Smooth muscle cell (in vitro differentiated cells): Measurements from ENCODE around the gene CFAP100. TPM values are rescaled to one million over a fixed set of nuclear protein-coding genes. Genes with fewer than 3 reads are reported as not detected.

Source experiments
- DNase-seq: peaks from one replicate; lab custom pipeline; 2025; ENCODE audit not compliant: unreplicated experiment; lab: John Stamatoyannopoulos, UW
- H2AFZ ChIP-seq: fragments of 200-600 bp; sonication (generic); 2 replicates; pipeline ENCODE4 v1.6.0; 2016; ENCODE audit warnings: antibody characterized with exemption, low read depth, mild to moderate bottlenecking
- H3F3A ChIP-seq: fragments of 200-600 bp; sonication (generic); 2 replicates; pipeline ENCODE4 v1.6.0; 2017; ENCODE audit warnings: antibody characterized with exemption, low read depth
- H3K27ac ChIP-seq: fragments of 200-600 bp; sonication (generic); 2 replicates; pipeline ENCODE4 v1.5.1; 2016; ENCODE audit warnings: low read depth, mild to moderate bottlenecking
- H3K27me3 ChIP-seq: fragments of 200-600 bp; sonication (generic); 2 replicates; pipeline ENCODE4 v1.6.1; 2016; ENCODE audit warnings: low read depth, mild to moderate bottlenecking
- H3K36me3 ChIP-seq: fragments of 200-600 bp; sonication (generic); 2 replicates; pipeline ENCODE4 v1.5.1; 2016; ENCODE audit warnings: low read depth
- H3K4me1 ChIP-seq: fragments of 200-600 bp; sonication (generic); 2 replicates; pipeline ENCODE4 v1.5.1; 2016; ENCODE audit warnings: low read depth
- H3K4me2 ChIP-seq: fragments of 200-600 bp; sonication (generic); 2 replicates; pipeline ENCODE4 v1.6.0; 2016; ENCODE audit warnings: mild to moderate bottlenecking
- H3K4me3 ChIP-seq: fragments of 200-600 bp; sonication (generic); 2 replicates; pipeline ENCODE4 v1.5.1; 2016; ENCODE audit warnings: mild to moderate bottlenecking
- H3K79me2 ChIP-seq: fragments of 200-600 bp; sonication (generic); 2 replicates; pipeline ENCODE4 v1.6.0; 2016; ENCODE audit warnings: low read depth, mild to moderate bottlenecking
- H3K9ac ChIP-seq: fragments of 200-600 bp; sonication (generic); 2 replicates; pipeline ENCODE4 v1.6.0; 2016; ENCODE audit warnings: low read depth
- H3K9me3 ChIP-seq: fragments of 200-600 bp; sonication (generic); replicated peaks from 2 replicates; pipeline ENCODE4 v1.5.1; 2016; ENCODE audit warnings: low read depth
- H4K20me1 ChIP-seq: fragments of 200-600 bp; sonication (generic); 2 replicates; pipeline ENCODE4 v1.6.0; 2016; ENCODE audit warnings: low read depth
- CTCF ChIP-seq: fragments of 200-600 bp; sonication (generic); IDR thresholded peaks from 2 replicates; pipeline ENCODE4 v1.5.1; 2017; ENCODE audit warnings: borderline replicate concordance, mild to moderate bottlenecking, antibody characterized with exemption; ENCODE audit not compliant: insufficient read depth, poor library complexity, severe bottlenecking
- WGBS: methylation state at CpG from one replicate; pipeline ENCODE4 v1.1.7; 2016; ENCODE audit warnings: low lambda C conversion rate; 5-methylcytosine and 5-hydroxymethylcytosine counted together
- polyA plus RNA-seq: library from polyadenylated mRNA; unstranded; fragments of >200 nt; fragmentation: Nextera tagmentation; extraction: Ambion mirVana; gene quantifications from 2 replicates; pipeline ENCODE4 v1.2.1, GENCODE V29; 2016
- total RNA-seq: library from RNA; depleted of rRNA; stranded (reverse); fragments of >200 nt; gene quantifications from 2 replicates; pipeline ENCODE4 v1.2.3, GENCODE V29; 2014

CFAP100 gene
- total and polyA plus RNA-seq, 2 experiments from 2014 or later = not detected

GRCh38 chr3:126414961-126415660, 20.4 kb downstream of the CFAP100 start:
- no peaks in the 10 kb centered on the region for H3K79me2 ChIP-seq
- H2AFZ ChIP-seq = no peak overlapping the region
- no peaks in the 10 kb centered on the region for H3F3A ChIP-seq
- H3K9me3 ChIP-seq = no peaks in the 10 kb centered on the region
- no peak overlapping the region for H3K9ac ChIP-seq
- no peak for TF ChIP-seq CTCF
- H3K27me3 ChIP-seq = peaks cover 8% of the 10 kb centered on the region
- H3K4me1 ChIP-seq = no peaks in the 10 kb centered on the region
- no peaks in the 10 kb centered on the region for H4K20me1 ChIP-seq
- H3K4me2 ChIP-seq = no peak overlapping the region
- H3K27ac ChIP-seq = no peak overlapping the region
- no peaks in the 10 kb centered on the region for H3K36me3 ChIP-seq
- no peak for DNase-seq
- no peak overlapping the region for H3K4me3 ChIP-seq
- WGBS = 96% methylated on average over 9 of the region's 12 CpGs

- Histone ChIP-seq H3K36me3 (no peaks in the 10 kb centered on the region), H2AFZ (no peak overlapping the region), H3F3A (no peaks in the 10 kb centered on the region), H3K27me3 (peaks cover 2% of the 10 kb centered on the region), H3K9ac (no peak overlapping the region), H3K4me1 (no peaks in the 10 kb centered on the region), H3K27ac (no peak overlapping the region), H3K4me3 (no peak overlapping the region), H4K20me1 (no peaks in the 10 kb centered on the region), H3K79me2 (no peaks in the 10 kb centered on the region), H3K4me2 (no peak overlapping the region), H3K9me3 (no peaks in the 10 kb centered on the region)
- 93% methylated on average over 46 of the region's 61 CpGs for WGBS
- no peak for TF ChIP-seq CTCF
- no peak for DNase-seq
Measured at GRCh38 chr3:126415661-126416591, 21.2 kb downstream of the CFAP100 start.

GRCh38 chr3:126416943-126417342, 22.2 kb downstream of the CFAP100 start:
- H3K36me3 ChIP-seq = no peaks in the 10 kb centered on the region
- 96% methylated on average over 7 of the region's 7 CpGs for WGBS
- DNase-seq = no peak

More at GRCh38 chr3:126416943-126417342, 22.2 kb downstream of the CFAP100 start:
- H3K27ac ChIP-seq = no peak overlapping the region
- H3K79me2 ChIP-seq = no peaks in the 10 kb centered on the region
- H3K4me2 ChIP-seq = no peak overlapping the region
- no peak overlapping the region for H2AFZ ChIP-seq
- no peaks in the 10 kb centered on the region for H4K20me1 ChIP-seq
- no peak overlapping the region for H3K4me3 ChIP-seq
- H3K9ac ChIP-seq = no peak overlapping the region
- no peaks in the 10 kb centered on the region for H3F3A ChIP-seq
- no peak for TF ChIP-seq CTCF
- H3K27me3 ChIP-seq = no peaks in the 10 kb centered on the region
- H3K4me1 ChIP-seq = no peaks in the 10 kb centered on the region
- H3K9me3 ChIP-seq = no peaks in the 10 kb centered on the region
